Skeletal muscle cell (primary cell): ENCODE data around the gene C16orf92.

Experiments
- DNase-seq: peaks from one replicate; pipeline ENCODE4 v3.0.0-alpha.2; 2010; ENCODE audit warnings: low read depth
- H3K4me3 ChIP-seq: 2 replicates; pipeline ENCODE4 v1.5.1; 2011; ENCODE audit warnings: low read depth, mild to moderate bottlenecking, control low read depth, low read length, moderate library complexity

C16orf92 gene

DNA sequence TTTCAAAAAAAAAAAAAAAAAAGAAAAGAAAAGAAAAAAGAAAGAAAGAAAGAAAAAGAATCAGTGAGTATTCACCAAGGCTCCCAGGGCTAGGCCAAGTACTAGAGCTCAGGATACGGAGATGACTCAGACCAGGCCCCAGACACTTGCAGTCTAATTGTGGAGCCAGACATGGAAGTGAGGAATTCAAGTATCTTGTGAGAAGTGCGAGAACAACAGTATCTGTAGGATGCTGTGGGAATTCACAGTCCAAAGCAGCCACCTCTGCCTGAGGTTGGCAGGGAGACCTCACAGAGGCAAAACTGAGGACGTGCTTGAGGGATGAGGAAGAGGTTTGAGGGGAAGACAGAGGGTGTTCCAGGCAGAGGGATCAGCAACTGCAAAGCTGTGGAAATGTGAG is 28.5 kb downstream of the C16orf92 start:
- no peak for DNase-seq
- no peak overlapping the region for H3K4me3 ChIP-seq

DNA sequence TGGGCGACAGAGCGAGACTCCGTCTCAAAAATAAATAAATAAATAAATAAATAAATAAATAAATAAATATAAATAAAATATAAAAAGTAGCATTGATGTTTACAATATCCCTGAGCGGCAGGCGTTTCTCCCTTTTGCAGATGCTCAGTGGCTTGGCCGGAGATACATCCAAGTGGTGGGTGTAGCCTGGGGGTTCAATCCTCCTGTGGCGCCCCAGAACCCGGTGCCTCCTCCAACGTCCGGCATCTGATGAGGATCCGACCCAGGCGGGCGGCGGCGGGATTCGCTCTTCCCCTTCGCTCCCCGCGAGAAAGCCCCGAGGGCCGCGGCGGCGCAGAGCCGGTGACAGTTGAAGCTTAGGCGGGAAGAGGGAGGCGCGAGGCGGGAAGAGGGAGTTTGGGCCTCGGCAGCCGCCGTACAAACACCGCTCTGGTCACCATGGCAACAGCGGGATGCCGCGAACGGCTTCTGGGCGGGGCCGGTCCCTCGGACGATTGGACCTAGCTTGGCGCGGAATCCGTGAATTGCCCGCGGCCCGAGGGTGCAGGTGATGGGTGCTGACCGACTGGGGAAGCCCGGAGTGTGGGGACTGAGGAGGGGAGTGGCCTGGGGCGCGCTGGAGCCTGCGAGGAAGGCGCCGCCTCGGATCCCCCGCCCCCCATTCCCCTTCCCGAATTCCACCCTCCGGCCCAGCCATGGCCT is 29.8 kb downstream of the C16orf92 start:
- peak overlapping the region; percentile 76 for H3K4me3 ChIP-seq
- peak; percentile 62 for DNase-seq

DNA sequence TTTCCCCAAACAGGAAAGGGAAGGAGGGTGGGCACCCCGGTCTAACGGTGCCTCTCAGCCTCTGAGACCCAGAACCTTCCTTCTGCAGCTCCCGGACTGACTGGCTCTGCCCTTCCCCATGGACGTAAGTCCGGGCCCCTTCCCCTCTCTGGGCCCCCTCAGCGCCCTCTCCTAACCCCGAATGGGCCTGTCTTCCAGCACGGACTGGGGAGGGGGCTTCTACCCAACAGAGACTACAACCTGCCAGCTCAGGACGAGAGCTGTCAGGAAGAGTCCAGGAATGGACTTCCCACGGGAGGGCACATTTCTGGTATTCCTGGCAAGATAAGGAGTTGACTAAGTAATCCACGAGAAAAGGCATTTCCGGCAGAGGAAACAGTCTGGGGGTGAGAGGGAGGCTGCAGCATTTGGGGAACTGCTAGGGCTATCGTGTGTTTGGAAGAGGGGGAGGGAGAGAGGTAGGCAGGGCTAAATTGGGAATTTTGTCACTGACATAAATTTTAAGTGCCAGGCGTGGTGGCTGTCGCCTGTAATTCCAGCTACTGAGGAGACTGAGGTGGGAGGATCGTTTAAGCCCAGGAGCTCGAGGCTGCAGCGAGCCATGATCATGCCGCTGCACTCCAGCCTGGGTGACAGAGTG is 30.5 kb downstream of the C16orf92 start:
- no peak for DNase-seq
- peak overlapping the region; percentile 76 for H3K4me3 ChIP-seq

DNA sequence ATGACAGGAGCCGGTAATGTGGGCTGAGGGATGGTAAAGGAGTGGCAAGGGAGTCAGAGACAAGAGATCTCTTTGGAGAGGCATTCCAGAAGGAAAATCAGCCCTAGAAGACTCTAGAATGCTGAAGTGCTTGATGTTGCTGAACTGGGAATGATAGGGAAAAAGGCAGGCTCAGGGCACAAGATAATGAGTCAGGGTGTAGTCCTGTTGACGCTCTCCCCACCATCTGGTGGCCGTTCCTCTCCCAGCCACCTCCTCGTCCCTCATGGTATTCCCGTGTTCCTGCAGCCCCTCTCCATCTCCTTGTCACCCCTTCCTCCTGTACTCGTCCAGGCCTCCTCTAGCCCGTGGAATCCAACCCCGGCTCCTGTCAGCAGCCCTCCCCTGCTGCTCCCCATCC is 31.5 kb downstream of the C16orf92 start:
- no peak overlapping the region for H3K4me3 ChIP-seq

DNA sequence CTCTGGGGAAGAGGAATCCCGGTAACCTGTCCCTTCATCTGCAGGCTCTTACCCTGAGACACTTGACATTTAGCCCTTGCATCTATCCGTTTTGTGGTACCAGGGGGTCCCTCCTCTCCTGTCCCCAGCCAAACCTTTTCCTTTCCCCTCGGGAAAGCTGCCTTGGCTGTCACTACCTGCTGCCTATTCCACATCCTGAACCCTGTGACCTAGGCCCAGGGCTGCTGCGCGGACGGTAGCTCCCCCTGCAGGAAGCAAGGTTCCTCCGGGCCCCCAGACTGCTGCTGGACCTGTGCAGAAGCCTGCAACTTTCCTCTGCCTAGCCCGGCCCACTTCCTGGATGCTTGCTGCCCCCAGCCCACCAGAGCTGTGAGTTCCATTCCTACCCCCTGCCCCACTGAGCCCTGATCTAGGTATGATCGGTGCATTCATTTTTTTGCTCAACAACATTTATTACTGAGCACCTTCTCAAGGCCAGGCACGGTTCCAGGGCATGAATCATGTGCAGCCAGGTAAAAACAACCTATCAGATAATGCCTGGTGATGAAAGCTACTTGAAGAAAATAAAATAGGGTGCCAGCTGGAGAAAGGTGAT is 32.1 kb downstream of the C16orf92 start:
- DNase-seq = no peak
- no peak overlapping the region for H3K4me3 ChIP-seq

More for the DNA sequence above, 31.5 kb downstream of the C16orf92 start:
- no peak for DNase-seq

DNA sequence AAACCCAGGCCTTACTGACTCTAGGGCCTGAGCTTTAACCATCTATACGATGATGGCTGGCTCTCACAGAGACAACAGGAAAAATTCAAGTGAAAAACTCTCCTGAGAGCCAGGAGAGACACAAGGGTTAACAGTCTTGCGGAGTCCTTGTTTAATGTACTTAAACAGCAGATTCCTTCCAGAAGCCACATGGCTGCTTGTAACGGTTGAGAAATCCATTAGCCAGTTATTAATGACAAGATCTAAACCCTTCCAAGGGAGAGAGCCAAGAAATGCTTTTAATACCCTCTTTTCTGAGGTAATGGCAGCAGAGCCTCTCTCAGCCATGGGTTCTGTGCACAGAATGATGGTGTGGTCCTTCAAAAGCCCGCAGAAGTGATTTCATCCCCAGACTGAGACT is 37.3 kb downstream of the C16orf92 start:
- DNase-seq = no peak
- H3K4me3 ChIP-seq = no peak overlapping the region

DNA sequence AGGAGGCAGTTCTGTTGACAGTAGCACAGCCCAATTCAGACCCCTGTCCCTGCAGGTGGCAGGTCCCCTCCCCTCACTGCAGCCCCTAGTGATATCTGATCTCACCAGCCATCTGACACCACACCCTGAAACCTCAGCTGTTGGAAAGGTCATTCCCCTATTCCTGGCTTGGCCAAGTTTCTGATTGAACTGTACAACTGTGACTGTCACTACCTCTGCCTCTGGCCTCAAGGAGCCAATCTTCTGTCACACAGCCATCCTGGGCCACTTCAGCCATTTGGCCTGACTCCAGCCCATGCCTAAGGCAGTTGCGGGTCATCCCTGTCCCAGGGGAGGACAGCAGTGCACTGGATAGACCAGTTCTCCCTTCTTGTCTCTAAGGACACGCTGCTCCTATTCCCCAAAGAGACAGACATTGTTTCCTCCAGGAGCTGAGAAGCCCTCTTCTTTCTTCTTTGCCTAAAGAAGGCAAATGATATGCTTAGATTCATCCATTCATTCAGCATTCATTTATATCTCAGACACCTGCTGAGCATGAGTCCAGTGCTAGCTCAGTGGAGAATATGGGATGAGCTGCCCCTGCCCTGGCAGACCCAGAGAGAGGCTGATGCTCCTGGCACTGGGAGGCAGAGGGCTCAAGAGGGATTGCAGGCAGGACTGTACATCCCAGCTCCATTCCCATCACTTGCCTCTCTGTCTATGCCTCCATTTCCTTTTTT is 38.0 kb downstream of the C16orf92 start:
- H3K4me3 ChIP-seq = no peak overlapping the region
- DNase-seq = no peak

DNA sequence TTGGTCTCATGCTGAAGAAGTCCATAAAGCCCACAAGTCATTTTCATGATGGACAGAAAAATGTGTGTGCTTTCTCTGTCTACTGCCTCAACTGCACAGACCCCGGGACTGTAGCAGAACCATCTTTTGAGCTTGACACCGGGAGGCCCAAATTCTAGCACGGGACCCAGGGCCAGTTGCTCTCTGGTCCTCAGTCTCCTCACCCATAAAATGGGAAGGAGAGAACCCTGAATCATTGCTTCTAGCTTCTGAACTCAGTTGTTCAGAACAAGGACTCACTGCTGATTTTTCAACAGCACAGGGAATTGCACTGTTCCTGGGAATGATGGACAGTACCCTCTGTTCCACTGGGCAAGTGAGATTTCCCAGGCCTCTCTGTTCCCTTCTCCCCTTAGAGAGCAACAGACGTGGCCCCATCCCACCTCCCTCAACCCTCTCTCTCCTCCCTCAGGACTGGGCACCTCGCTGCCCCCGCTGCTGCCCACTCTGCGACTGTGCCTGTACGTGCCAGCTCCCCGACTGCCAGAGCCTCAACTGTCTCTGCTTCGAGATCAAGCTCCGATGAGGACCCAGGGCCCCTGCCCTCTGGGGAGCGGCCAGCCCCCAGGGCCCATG is 40.4 kb downstream of the C16orf92 start:
- DNase-seq = no peak
- peak overlapping the region; percentile 98 for H3K4me3 ChIP-seq

DNA sequence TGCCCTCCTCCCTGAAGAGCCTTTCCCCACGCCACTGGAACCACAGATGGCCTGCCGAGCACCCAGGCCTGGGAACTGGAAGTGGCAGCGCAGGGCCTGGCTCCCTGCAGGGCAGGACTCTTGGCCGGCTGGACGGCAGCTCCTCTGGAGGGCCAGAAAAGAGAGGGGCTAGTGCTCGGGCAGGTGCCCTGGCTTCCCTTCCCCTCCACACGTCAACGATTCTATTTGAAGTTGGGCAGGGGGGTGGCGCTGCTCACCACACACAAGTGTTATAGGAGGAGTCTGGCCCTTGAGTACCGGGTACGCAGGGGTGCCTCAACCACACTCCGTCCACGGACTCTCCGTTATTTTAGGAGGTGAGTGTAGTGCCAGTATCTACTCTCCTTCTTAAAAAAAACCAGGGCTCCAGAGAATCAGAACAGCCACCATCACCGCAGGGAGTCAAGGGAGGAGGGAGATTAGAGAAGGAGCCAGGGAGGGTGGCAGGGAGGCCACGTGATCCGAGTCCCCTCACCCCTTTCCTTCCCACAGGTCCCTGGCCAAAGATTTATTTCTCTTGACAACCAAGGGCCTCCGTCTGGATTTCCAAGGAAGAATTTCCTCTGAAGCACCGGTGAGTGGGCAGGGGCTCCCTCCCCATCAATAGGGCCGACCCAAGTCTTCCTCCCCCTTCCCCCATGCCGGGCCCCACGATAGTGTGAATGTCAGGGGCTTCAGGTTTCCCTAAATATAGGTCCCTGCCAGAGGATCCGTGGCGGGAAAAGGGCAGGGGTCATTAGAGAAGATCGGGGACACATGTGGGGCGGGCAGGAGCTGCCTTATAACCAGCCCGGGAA is 41.1 kb downstream of the C16orf92 start:
- peak overlapping the region; percentile 98 for H3K4me3 ChIP-seq
- no peak for DNase-seq

DNA sequence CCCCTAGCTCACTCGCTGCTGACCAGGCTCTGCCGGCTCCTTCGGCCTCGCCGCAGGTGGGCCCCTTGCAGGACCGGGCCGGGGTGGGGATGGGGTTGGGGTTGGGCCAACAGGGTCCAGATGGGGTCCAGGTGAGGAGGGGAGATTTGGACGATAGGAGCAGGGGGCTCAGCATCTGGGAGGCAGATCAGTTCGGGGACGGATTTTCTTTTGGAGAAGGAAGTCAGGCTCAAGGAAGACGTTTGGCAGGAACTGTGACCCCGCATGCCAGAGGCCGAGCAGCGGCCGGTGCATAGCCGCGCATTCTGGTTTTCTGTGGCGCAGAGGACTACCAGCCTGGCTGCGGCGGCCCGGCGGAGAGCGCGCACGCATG is 41.7 kb downstream of the C16orf92 start:
- peak overlapping the region; percentile 98 for H3K4me3 ChIP-seq
- no peak for DNase-seq

DNA sequence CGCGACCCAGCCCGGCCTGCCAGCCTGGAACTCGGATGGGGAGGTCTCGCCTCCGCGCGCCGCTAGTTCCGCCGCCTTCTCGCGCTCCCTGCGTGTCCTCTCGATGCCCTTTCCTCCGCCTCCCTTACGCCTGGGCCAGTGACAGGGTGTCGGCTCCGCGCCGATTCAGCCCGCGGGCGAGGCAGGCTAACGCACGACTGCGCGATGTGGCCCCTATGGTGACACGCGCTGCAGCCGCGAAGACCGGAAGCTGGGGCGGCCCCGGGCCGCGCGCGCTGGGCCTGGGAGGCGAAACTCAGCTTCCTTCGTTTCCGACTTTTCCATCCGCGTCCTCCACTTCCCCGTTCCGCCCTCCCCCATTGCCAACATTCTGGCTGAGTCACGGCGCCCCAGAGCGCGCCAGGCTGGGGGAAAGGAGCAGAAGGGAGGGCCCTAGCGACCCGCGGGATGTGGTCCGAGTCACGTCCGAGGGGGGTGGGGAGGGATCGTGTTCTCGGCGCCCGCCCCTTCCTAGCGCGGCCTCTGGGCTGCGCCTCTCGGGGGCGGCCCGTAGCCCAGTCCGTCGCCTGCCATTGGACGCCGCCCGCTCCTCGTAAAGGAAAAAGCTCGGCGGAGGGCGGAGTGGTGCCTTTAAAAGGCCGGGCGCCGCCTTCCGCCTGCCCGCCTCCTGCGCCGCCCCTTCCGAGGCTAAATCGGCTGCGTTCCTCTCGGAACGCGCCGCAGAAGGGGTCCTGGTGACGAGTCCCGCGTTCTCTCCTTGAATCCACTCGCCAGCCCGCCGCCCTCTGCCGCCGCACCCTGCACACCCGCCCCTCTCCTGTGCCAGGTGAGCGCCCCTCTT is 42.3 kb downstream of the C16orf92 start, which contains the start of gene ALDOA:
ALDOA (plus strand) TSS at position 659 of the 841 bp plus-strand sequence. CDS start 1,138 bp downstream, outside the sequence.
- peak within 1 kb of the TSS; percentile 98 for H3K4me3 ChIP-seq
- peak; percentile 98 for DNase-seq

DNA sequence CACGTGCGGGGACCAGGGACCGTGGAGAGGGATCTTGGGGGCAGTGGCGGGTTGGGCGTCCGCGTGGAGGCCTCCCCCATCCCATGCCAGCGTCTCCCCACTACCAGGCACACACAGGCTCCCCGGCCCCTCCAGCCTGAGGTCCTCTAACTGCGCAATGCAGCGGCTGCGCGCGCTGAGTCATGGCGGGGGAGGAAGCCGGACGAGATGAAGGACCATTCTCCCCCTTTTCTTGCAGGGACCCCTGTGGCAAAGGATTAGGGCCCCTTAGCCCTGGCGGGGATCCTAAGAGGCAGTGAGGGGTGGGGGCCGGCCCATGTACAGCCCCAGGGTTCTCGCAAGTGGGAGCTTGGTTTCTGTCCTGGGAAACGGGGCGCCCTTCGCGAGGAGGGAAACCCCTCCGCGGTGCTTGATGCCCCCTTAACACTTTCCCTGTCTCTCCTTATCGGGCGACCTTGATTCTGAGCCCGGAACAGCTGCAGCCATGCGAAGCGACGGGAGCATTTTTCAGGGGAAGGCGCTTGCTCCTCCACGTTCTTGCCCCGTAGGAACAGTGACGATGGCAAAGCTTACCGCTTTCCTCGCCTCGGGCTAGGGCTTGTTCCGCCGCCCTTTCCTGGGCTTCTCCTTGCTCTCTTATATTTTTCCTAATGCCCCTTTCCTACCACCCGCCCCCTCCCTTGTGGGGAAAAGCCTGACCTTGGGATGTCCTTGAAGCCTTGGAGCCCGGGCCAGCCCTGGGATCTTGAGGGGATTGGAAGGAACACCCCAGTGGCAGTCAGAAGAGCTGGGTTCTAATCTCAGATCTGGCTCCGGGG is 43.2 kb downstream of the C16orf92 start:
- DNase-seq = no peak
- H3K4me3 ChIP-seq = peak overlapping the region; percentile 98

DNA sequence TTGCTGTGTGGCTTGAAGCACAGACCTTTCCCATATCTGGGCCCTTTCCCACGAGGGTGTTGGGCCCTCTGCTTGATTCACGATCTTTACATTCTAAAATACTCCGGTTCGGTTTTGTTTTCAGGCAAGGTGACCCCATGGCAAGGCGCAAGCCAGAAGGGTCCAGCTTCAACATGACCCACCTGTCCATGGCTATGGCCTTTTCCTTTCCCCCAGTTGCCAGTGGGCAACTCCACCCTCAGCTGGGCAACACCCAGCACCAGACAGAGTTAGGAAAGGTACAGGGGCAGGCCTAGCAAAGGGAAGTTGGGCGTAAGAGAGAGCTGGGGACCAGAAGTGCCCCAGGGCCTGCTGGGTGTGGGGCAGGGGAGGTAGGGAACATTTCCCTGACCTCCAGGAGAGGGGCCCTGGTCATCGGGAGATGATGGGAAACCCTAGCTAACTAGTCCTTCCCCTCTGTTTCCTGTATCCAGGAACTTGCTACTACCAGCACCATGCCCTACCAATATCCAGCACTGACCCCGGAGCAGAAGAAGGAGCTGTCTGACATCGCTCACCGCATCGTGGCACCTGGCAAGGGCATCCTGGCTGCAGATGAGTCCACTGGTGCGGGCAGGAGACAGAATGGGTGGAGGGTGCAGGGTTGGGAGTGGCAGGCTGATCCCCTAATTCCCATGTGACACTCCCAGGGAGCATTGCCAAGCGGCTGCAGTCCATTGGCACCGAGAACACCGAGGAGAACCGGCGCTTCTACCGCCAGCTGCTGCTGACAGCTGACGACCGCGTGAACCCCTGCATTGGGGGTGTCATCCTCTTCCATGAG is 44.0 kb downstream of the C16orf92 start:
- H3K4me3 ChIP-seq = peak overlapping the region; percentile 98
- no peak for DNase-seq

DNA sequence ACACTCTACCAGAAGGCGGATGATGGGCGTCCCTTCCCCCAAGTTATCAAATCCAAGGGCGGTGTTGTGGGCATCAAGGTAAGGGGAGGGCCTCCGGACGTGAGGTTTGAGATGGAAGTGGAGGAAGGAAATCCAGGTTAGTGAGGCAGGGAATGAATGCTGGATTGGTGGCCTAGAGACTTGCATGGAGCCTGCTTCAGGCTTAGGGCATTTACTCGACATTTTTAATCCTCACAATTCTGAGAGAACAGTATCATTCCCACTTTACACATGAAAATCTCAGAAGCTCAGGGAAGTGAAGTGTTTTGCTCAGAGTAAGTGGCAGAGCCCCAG is 44.6 kb downstream of the C16orf92 start:
- DNase-seq = no peak
- peak overlapping the region; percentile 98 for H3K4me3 ChIP-seq

DNA sequence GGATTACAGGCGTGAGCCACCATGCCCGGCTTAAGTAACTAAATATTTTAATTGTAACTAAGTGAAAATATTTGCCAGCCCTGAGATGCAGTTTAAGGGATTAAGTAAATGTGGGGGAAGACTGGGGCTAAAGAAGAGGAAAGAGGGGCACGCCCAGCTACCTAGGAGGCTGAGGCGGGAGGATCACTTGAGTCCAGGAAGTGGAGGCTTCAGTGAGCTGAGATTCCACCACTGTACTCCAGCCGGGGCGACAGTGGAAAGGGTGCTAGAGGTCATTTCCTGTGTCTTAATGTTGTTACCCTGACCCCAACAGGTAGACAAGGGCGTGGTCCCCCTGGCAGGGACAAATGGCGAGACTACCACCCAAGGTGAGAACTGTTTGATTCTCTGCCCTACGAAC is 45.3 kb downstream of the C16orf92 start:
- DNase-seq = no peak
- H3K4me3 ChIP-seq = peak overlapping the region; percentile 24

DNA sequence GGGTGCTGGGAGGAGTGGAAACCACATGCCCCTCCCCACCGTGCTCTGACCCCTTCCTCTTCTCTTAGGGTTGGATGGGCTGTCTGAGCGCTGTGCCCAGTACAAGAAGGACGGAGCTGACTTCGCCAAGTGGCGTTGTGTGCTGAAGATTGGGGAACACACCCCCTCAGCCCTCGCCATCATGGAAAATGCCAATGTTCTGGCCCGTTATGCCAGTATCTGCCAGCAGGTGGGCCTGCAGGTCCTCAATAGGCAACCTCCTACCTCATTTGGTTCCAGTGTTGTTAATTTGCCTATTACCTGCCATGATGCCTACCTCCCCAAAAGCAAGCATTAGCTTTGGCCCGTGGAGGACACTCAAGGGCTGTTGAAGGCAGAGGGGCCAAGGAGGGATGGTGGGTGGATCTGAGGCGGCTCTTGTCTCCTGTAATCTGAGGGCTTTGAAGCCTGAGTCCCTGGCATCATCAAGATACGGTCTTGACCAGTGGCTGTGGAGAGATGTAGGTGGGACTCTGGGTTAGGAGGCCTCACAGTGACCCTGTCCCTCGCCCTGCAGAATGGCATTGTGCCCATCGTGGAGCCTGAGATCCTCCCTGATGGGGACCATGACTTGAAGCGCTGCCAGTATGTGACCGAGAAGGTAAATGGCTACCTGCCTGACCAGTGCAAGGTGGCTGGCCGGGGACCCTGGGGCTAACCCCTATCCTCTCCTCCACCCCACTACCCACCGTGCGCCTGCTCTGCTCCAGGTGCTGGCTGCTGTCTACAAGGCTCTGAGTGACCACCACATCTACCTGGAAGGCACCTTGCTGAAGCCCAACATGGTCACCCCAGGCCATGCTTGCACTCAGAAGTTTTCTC is 46.0 kb downstream of the C16orf92 start:
- DNase-seq = no peak
- peak overlapping the region; percentile 24 for H3K4me3 ChIP-seq
